Thyroid gland (tissue), 4 donors: ENCODE data around the gene TFPI2. TPM values are rescaled to one million over a fixed set of nuclear protein-coding genes. Genes with fewer than 3 reads are reported as not detected.

Experiments
- DNase-seq, 2 donors: peaks; one replicate each; pipeline ENCODE4 v3.0.0-alpha.2; 2019
- H3K27ac ChIP-seq, 3 donors: fragments of 200-600 bp; sonication (generic); 1 replicate in 2 of 3; 2 replicates in 1 of 3; pipeline ENCODE4 v1.5.1; 2016 to 2019; ENCODE audit warnings: mild to moderate bottlenecking in 1 of 3, moderate library complexity in 1 of 3
- H3K27me3 ChIP-seq: fragments of 200-600 bp; sonication (generic); one replicate; pipeline ENCODE4 v1.5.1; 2019
- H3K36me3 ChIP-seq, 2 donors: fragments of 200-600 bp; sonication (generic); one replicate each; pipeline ENCODE4 v1.5.1; 2016 to 2019
- H3K4me1 ChIP-seq, 2 donors: fragments of 200-600 bp; sonication (generic); one replicate each; pipeline ENCODE4 v1.5.1; 2017 to 2019
- H3K4me3 ChIP-seq, 3 donors: fragments of 200-600 bp; sonication (generic); replicated peaks in 1 of 3; 1 replicate in 2 of 3; 2 replicates in 1 of 3; pipeline ENCODE4 v1.5.1; 2016; ENCODE audit warnings: mild to moderate bottlenecking in 1 of 3
- H3K9me3 ChIP-seq: fragments of 200-600 bp; sonication (generic); one replicate; pipeline ENCODE4 v1.5.1; 2017
- CTCF ChIP-seq, 6 experiments: fragments of 200-600 bp in 3 of 6; fragments of 450-650 bp in 3 of 6; sonication (generic) in 3 of 6; IDR thresholded peaks; one replicate each; pipeline ENCODE4 v1.5.1; 2016 to 2019; ENCODE audit warnings: antibody characterized with exemption in 6 of 6, mild to moderate bottlenecking in 2 of 6, inconsistent platforms in 1 of 6, moderate library complexity in 1 of 6
- POLR2A ChIP-seq, 2 donors: fragments of 450-650 bp; IDR thresholded peaks; one replicate each; pipeline ENCODE4 v1.6.1; 2017; ENCODE audit warnings: antibody characterized with exemption in 2 of 2, mild to moderate bottlenecking in 2 of 2, moderate library complexity in 1 of 2
- WGBS, 2 donors: methylation state at CpG; one replicate each; pipeline ENCODE4 v1.1.5; 2017; 5-methylcytosine and 5-hydroxymethylcytosine counted together
- intact Hi-C: fragments of 100-400 bp; cut with DNase I; formaldehyde crosslinking; loops from one replicate; pipeline ENCODE4 v1.15.1; 2023
- total RNA-seq, 4 donors: library from RNA; depleted of rRNA; stranded (reverse); fragments of >200 nt; gene quantifications; one replicate each; pipeline ENCODE4 v1.2.3, GENCODE V29; 2016

TFPI2 gene
- total RNA-seq, 4 donors from 2014 or later = 0.56 to 3.2 TPM; not detected in 2

GRCh38 chr7:93883078-93883916, 7.3 kb downstream of the TFPI2 start:
- no peak overlapping the region for H3K4me3 ChIP-seq
- 86 to 88% methylated on average over 3 of the region's 3 CpGs for WGBS, 2 donors
- intact Hi-C loops = no loop called here
- no peaks in the 10 kb centered on the region for H3K9me3 ChIP-seq
- H3K4me1 ChIP-seq = no peaks in the 10 kb centered on the region
- TF ChIP-seq POLR2A (IDR thresholded peaks at IDR 0.05) (no peak), CTCF (IDR thresholded peaks at IDR 0.05) (no peak)
- H3K27me3 ChIP-seq = no peaks in the 10 kb centered on the region
- DNase-seq = no peak
- no peak overlapping the region for H3K27ac ChIP-seq
- no peaks in the 10 kb centered on the region for H3K36me3 ChIP-seq

- Histone ChIP-seq H3K9me3 (no peaks in the 10 kb centered on the region), H3K4me3 (no peak overlapping the region), H3K27me3 (no peaks in the 10 kb centered on the region), H3K4me1 (no peaks in the 10 kb centered on the region), H3K36me3 (no peaks in the 10 kb centered on the region), H3K27ac (no peak overlapping the region)
- intact Hi-C loops = no loop called here
- no peak for DNase-seq
- no peak for TF ChIP-seq POLR2A (IDR thresholded peaks at IDR 0.05)
- TF ChIP-seq CTCF (IDR thresholded peaks at IDR 0.05) = no peak
Observed at GRCh38 chr7:93882468-93882867, 8.1 kb downstream of the TFPI2 start.

DNA sequence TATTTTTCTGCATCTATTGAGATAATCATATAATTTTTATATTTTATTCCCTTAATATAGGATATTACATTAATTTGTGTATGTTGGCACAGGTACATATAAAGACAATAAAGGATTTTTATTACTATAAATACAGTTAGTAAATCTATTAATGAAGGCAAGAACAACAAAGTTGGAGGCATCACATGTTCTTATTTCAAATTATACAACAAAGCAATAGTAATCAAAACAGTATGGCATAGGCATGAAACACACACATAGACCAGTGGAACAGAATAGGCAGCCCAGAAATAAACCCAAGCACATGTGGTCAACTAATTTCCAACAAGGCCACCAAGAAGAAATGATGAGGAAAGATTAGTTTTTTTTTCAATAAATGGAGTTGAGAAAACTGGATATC, 11.2 kb downstream of the TFPI2 start:
- Histone ChIP-seq H3K27ac (no peak overlapping the region), H3K9me3 (no peaks in the 10 kb centered on the region), H3K27me3 (no peaks in the 10 kb centered on the region), H3K36me3 (no peaks in the 10 kb centered on the region), H3K4me1 (no peaks in the 10 kb centered on the region), H3K4me3 (no peak overlapping the region)
- intact Hi-C loops = no loop called here
- no peak for DNase-seq
- TF ChIP-seq POLR2A (IDR thresholded peaks at IDR 0.05) = no peak
- TF ChIP-seq CTCF (IDR thresholded peaks at IDR 0.05) = no peak

DNA sequence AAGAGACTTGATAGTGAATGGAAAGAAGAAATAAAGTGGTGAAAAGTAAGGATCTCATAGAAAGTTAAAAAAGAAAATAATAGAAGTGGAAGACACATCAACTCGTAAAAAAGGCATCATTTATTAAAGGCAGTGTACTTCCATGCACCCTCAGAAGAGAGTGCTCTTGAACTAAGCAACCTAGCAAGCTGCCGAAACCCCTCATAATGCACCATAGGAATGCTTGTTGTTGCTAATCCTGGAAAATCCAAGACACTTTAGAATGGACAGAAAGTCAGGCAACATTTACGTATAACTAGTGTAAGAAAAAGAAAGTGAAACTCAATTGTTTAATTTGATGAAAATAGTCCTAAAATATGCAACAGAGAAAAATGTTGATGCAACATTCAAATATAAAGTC, 12.8 kb downstream of the TFPI2 start:
- intact Hi-C loops = no loop called here
- Histone ChIP-seq H3K27me3 (no peaks in the 10 kb centered on the region), H3K36me3 (no peaks in the 10 kb centered on the region), H3K4me3 (no peak overlapping the region), H3K4me1 (no peaks in the 10 kb centered on the region), H3K27ac (no peak overlapping the region), H3K9me3 (no peaks in the 10 kb centered on the region)
- DNase-seq = no peak
- 82 to 89% methylated on average over 3 of the region's 3 CpGs for WGBS, 2 donors
- TF ChIP-seq CTCF (IDR thresholded peaks at IDR 0.05) (no peak), POLR2A (IDR thresholded peaks at IDR 0.05) (no peak)

GRCh38 chr7:93873998-93874574, 16.5 kb downstream of the TFPI2 start:
- no peak overlapping the region for H3K27ac ChIP-seq
- no peaks in the 10 kb centered on the region for H3K4me1 ChIP-seq
- H3K9me3 ChIP-seq = no peaks in the 10 kb centered on the region
- no peaks in the 10 kb centered on the region for H3K27me3 ChIP-seq
- no peak for DNase-seq
- TF ChIP-seq POLR2A (IDR thresholded peaks at IDR 0.05) (no peak), CTCF (IDR thresholded peaks at IDR 0.05) (no peak)
- no peaks in the 10 kb centered on the region for H3K36me3 ChIP-seq
- H3K4me3 ChIP-seq = no peak overlapping the region
- intact Hi-C loops = no loop called here
- 78 to 85% methylated on average over 1 of the region's 1 CpG for WGBS, 2 donors
